GM18526 (cell line): ENCODE results near the gene SRRM3.

ENCODE experiments used
- POLR2A ChIP-seq: IDR thresholded peaks from 3 replicates; pipeline ENCODE4 v1.6.1; 2011; ENCODE audit not compliant: insufficient read length; ENCODE audit errors: extremely low read depth

Gene SRRM3, protein sequence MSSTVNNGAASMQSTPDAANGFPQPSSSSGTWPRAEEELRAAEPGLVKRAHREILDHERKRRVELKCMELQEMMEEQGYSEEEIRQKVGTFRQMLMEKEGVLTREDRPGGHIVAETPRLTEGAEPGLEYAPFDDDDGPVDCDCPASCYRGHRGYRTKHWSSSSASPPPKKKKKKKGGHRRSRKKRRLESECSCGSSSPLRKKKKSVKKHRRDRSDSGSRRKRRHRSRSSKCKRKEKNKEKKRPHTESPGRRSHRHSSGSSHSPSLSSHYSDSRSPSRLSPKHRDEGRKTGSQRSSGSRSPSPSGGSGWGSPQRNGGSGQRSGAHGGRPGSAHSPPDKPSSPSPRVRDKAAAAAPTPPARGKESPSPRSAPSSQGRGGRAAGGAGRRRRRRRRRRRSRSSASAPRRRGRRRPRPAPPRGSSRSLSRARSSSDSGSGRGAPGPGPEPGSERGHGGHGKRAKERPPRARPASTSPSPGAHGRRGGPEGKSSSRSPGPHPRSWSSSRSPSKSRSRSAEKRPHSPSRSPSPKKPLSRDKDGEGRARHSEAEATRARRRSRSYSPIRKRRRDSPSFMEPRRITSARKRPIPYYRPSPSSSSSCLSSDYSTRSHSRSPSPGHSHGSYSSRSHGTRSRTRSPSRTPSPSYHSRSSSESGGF

DNA sequence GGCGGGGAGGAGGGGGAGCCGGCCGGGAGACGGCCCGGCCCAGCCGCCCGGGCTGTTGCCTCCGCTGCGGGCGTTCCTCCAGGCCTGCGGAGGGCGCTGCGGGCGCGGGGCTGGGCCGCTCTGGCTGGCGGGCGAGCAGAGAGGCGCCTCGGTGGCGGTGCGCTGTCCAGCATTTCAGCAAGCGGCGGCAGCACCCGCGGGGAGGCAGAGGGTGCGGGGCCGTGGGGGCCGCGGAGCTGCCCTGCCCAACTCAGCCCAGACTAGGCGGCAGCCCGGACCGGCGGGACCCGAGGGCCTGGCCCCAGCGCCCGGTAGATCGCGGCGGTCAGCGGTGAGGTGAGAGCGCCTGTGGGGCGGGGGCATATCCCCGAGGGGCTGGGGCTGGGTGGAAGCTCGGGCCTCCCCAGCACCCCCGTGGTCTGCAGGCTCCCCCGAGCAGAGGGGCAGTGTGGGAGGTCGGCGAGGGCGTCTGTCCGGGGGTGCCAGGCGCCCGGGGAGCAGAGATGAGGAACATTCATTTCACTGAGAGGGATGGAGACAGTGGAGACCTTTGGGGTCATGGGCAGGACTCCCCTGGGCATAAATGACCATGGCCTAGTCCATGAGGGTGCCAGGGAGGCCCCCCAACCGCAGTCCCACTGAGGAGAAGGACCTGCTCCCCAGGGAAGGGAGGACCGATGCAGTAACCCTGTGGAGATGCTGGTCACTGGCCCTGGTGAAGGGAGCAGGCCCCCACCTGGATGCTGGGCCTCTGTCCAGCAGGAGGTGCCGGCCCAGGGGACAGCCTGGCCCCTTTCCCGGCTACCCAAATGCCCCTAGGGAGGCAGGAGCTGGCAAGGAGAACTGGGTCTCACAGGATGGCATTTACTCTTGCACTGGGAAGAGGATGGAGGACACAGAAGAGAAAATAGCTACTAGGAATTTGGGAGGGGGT lies at the start of gene SRRM3:
SRRM3 (plus strand) TSS at position 165 of the 934 bp plus-strand sequence. CDS start 33,171 bp downstream, outside the sequence.
- TF ChIP-seq POLR2A, result no peak

DNA sequence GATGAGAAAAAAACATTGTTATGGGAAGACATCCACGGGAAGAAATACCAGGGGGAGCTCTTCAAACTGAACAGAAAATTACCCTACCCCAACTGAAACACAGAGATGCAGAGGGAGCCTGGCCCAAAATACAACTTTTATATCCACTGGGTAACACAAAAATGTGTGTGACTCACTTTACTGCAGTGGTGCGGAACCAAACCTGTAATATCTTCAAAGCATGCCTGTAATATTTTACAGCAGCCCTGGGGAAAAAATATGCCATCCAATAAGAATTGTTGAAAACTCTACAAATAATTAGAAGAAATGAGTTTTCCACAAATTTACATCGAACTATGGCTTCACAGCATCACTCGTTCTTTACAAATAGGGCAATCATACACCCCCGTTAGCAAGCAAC lies 49.8 kb upstream of the SRRM3 start:
- TF ChIP-seq POLR2A, result no peak

DNA sequence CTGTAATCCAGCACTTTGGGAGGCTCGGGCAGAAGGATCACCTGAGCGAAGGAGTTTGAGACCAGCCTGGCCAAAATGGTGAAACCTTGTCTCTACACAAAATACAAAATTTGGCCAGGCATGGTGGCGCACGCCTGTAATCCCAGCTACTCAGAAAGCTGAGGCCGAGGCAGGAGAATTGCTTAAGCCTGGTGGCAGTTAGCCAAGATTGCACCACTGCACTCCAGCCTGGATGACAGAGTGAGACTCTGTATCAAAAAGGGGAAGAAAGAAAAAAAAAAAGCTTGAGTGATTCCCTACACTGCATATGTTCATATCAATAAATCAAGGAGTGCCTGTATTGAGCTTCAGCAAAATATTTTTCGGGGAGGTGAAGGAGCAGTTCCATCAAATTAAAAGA lies 45.8 kb upstream of the SRRM3 start:
- no peak for TF ChIP-seq POLR2A

DNA sequence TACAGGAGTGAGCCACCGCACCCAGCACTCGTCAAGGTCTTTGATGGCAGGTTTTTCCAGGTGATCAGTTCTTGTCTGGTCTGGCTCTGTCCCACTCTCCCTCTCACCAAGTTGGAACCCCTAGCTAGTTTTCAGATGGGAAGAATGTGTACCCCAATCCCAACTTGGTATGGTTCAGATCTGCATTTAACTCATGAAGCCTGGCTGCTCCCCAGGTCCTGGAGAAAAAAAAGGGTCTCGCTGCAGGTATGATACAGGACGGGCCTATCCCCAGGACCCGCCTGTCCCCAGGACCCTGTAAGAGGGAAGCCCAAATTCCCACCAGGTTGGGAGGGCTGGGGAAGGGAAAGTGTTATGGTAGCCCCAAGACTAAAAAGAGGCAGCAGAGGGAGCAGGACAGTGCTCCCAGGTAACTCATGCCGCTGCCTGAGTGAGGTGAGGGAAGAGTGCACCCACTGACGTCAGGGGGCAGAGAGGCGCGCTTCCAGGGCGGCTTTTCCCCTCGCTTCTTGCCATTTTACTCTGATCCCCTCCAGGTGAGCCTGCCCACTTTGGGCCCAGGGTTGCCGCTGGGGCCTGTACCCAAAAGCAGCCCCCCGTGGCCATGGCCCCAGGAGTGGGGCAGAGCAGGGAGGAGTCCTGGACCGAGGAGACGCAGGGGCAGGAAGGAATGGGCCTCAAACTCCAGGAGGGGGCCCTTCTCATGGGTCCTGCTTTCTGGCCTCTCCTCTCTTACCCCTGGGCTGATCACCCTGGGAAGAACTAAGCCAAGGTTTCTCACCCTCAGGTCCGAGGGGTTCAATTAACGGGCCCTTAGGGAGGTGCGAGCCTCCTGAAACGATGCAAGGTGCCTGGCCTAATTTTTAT lies 36.4 kb upstream of the SRRM3 start:
- no peak for TF ChIP-seq POLR2A

DNA sequence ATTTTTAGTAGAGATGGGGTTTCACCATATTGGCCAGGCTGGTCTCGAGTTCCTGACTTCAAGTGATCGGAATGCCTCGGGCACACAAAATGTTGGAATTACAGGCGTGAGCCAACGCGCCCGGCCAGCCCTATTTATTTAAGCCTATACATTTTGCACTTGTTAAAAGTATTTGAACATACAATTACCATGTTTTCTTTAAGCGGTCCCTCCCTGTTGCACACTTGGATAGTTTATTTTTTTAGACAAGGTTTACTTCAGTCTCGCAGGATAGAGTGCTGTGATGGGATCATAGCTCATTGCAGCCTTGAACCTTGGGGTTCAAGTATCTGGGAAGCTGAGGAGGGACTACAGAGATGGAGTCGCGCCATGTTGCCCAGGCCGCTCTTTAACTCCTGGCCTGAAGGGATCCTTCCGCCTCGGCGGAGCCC lies 35.7 kb upstream of the SRRM3 start:
- TF ChIP-seq POLR2A, result no peak

DNA sequence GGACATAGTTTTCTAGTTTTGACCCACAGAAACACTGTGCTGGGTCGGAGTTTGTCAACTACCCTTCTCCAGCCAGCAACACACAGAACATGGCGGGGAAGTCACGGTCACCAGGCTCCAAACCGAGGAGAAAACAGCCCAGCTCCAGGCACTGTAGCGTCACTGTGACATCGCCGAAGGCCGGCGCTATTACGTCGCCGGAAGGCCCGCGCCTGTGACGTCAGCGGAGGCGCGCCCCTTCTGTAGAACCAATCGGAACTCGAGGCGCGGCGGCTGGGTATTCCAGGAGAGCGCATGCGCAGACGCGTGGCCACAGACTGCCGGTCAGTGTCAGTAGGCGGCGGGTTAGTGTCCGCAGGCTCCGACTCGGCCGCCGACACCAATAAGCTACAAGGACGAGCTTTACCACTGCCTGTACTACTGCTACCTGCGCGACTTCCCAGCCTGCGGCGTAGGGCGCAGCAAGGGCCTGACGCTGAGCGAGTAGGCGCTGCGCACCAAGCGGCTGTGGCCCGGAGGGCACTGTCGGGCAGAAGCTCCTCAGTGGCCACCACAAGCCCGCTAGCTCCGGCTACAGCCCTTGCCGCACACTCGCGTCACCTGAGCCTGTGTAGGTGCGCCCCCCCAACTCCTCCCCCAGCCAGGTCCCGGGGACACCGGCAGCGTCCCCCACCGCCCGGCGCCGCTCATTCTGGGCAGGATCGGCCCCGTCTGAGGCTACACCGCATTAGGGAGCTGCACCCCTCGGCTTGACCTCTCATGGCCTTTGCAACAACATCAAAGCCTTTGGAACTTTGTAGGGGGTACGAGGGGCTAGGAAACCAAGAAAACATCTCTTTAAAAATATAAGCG lies 35.1 kb upstream of the SRRM3 start:
- peak; percentile 41 for TF ChIP-seq POLR2A

DNA sequence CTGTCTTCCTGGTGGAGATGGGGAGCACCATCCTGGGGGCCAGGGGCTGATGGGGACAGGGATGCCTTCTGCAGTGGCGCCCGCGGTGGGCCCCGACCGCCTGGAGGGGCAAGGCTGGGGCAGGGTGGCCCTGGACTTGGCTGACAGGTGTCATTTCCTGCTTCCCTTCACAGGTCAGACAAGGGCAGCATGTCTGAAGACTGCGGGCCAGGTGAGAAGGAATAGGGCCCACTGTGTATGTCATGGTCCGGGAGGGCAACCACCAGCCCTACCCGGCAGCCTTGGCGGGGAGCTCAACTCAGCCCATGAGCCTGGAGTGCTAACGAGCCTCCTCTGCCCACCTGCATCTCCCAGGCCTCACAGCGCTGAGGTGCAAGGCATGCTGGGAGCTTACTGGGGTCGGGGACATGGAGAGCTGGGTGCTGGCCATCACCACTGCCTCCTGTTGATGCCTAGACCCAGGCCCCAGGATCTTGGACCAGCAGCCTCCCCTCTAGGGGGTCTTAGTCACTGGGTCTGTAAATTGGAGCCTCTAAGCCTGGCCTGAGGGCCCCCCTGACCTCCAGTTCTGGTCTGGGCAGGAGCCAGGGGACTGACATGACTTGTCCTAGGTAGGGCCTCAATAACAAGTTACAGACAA lies 28.0 kb upstream of the SRRM3 start:
- TF ChIP-seq POLR2A, result no peak

DNA sequence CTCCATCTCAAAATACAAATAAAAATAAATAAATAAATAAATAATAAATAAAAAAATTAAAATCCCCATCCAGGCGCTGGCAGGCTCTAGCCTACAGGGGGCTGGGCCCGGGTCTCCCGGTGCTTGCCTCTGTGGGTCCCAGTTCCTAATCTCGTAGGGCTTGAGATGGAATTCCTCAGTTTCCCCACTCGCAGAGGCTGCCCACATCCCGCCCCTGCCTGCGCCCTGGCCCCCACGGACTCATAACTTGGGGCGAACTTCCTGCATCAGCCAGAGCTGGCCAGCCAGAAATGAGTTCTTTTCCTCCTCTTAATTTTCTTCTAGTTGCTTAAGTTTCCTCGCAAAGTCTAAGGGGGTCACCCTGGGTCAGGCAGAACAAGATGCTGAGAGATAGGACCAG lies 22.0 kb upstream of the SRRM3 start:
- no peak for TF ChIP-seq POLR2A

DNA sequence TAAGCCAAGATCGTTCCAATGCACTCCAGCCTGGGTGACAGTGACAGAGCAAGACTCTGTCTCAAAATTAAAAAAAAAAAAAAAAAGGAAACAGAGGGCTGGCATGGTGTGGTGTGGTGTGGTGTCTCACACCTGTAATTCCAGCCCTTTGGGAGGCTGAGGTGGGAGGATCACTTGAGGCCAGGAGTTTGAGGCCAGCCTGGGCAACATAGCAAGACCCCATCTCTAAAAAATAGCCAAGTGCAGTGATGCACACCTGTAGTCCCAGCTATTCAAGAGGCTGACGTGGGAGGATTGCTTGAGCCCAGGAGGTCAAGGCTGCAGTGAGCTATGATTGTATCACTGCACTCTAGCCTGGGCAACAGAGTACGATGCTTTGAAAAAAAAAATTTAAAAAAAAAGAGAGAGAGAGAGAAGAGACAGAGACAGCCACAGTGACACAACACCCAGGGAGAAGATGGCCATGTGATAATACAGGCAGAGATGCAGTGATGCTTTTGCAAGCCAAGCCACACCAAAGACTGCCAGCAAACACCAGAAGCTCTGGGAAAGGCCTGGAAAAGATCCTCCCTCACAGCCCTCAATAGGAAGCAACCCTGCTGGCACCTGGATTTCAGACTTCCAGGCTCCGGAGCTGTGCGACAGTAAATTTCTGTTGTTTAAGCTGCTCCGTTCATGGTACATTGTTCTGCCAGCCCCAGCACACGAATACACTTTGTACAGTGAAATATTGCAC lies 19.3 kb upstream of the SRRM3 start:
- TF ChIP-seq POLR2A, result no peak

DNA sequence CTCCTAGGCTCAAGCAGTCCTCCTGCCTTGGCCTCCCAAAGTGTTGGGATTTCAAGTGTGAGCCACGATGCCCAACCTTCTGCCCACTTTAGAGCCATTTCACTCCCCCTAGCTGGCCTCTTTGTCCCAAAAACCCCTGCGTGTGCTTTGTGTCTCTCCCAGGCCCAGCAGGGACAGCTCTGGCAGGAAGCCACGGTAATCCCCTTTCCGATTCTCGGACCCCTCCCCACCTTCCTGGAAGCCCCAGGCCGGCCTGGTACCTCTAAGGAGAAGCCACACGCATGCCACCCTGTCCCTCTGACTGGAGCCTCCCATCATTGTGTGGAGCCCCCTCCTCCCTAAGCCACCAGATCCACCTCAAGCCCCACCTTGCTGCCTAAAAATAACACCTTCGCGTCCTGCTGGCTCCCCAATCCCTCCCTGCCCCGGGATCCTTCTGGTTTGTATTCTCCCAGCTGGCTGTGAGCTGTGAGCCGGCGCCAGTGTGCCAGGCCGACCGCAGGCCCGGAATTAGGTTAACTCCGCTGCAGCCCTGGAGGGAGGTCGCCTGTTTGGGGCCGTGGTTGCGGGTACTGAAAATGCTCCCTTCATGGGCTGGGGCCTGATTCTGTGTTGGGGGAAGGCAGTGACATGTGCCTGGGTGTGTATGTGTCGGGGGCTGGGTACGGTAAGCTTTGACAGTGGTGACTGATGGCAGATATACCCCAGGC lies 16.4 kb upstream of the SRRM3 start:
- no peak for TF ChIP-seq POLR2A

DNA sequence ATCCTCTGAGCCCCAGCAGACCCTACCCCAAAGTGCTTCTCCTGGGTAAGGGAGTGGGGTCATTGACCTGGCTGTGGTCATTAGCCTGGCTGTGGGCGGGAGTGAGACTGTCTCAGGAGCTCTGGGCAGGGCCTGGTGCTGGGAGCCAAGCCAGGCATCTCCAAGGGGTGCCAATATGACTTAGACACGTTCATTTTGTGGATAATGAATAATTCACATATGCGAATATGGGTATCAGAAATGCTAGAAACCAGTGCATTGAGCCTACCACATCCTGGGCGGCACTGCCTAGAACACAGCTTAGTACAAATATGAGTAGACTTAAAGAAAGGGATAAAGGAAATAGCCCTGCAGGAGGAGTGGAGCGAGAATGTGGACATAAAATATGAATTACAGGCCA lies 14.4 kb upstream of the SRRM3 start:
- TF ChIP-seq POLR2A, result no peak

DNA sequence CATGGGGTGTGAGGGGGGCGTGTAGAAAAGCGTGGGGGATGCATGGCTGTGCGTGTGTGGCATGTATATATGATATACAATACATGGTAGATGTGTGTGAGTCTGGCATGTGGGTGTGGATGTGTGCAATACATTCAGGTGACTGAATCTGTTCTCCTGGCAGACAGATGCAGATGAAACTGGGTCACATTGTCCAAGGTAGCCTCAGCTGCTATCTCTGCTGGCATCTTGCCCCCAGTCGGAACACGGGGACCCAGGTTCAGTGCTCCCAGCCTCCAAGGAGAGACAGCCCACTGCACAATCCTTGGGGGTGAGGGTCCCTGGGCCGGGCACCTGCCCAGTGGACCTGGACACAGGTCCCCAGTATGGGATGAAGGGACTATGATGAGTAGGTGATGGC lies 12.4 kb upstream of the SRRM3 start:
- no peak for TF ChIP-seq POLR2A

DNA sequence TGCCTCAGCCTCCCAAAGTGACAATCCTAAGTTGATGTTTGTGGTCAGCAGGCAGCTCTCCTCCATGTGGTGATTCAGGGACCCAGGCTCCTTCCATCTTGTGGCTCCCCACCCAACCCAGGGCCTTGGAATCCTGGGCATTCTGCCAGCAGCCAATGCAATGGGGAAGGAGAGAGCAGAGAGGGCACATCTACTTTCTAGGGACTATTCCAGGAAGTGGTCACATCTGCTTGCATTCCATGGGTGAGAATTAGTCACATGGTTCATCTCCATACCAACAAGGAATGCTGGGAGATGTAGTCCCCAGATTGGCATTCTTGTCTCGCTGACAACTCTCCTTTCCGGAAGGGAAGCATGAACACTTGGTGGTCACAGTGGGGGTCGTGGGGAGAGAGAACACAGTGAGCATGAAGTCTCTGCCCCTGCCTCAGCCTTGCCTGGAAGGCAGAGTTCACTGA lies 9.9 kb upstream of the SRRM3 start:
- no peak for TF ChIP-seq POLR2A
